ENCODE results near the gene PEX1.
A peak's percentile ranks its signal among the peaks of the same experiment; 100 is the strongest.

PEX1 gene

GRCh38 chr7:92466682-92467081 lies 61.6 kb downstream of the PEX1 start:
- H3K4me1 ChIP-seq (ENCODE audit: control insufficient read depth, insufficient read depth, low read length, poor library complexity, severe bottlenecking): no peaks in the 10 kb centered on the region
- no peak overlapping the region for H3K4me3 ChIP-seq (ENCODE audit: insufficient read depth, low read depth, low read length, poor library complexity, severe bottlenecking)
- H3K27me3 ChIP-seq (replicated peaks; ENCODE audit: control insufficient read depth, insufficient read depth, low read length, poor library complexity, severe bottlenecking): no peaks in the 10 kb centered on the region
- no peak for DNase-seq
- H3K9me3 ChIP-seq (ENCODE audit: control insufficient read depth, low read length): no peaks in the 10 kb centered on the region
- no peaks in the 10 kb centered on the region for H3K36me3 ChIP-seq (ENCODE audit: control insufficient read depth, insufficient read depth, low read length)
- no peak overlapping the region for H3K27ac ChIP-seq (ENCODE audit: insufficient read depth, low read length, poor library complexity, severe bottlenecking)

- Histone ChIP-seq H3K9me3 (ENCODE audit: control insufficient read depth, low read length) (no peaks in the 10 kb centered on the region), H3K27ac (ENCODE audit: insufficient read depth, low read length, poor library complexity, severe bottlenecking) (no peak overlapping the region), H3K4me1 (ENCODE audit: control insufficient read depth, insufficient read depth, low read length, poor library complexity, severe bottlenecking) (no peaks in the 10 kb centered on the region), H3K4me3 (ENCODE audit: insufficient read depth, low read depth, low read length, poor library complexity, severe bottlenecking) (no peak overlapping the region), H3K36me3 (ENCODE audit: control insufficient read depth, insufficient read depth, low read length) (no peaks in the 10 kb centered on the region), H3K27me3 (replicated peaks; ENCODE audit: control insufficient read depth, insufficient read depth, low read length, poor library complexity, severe bottlenecking) (no peaks in the 10 kb centered on the region)
- DNase-seq: no peak
Observed at GRCh38 chr7:92464515-92464914, 63.8 kb downstream of the PEX1 start.

DNA sequence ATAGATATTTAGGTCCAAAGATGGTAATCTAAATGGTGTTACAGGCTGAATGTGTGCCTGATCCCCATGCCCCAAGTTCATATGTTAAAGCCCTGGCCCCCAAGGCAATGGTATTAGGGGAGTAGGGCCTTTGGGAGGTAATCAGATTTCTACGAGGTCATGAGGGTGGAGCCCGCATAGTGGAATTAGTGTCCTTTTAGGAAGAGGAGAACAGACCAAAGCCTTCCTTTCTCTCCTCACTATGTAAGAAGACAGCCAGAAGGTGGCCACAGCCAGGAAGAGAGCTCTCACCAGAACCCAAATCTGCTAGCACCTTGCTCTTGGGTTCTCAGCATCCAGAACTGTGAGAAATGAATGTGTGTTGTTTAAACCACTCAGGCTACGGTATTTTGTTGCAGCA lies 65.8 kb downstream of the PEX1 start:
- H3K4me3 ChIP-seq (ENCODE audit: insufficient read depth, low read depth, low read length, poor library complexity, severe bottlenecking): no peak overlapping the region
- no peak for DNase-seq
- no peaks in the 10 kb centered on the region for H3K36me3 ChIP-seq (ENCODE audit: control insufficient read depth, insufficient read depth, low read length)
- H3K9me3 ChIP-seq (ENCODE audit: control insufficient read depth, low read length): no peaks in the 10 kb centered on the region
- H3K27me3 ChIP-seq (replicated peaks; ENCODE audit: control insufficient read depth, insufficient read depth, low read length, poor library complexity, severe bottlenecking): no peaks in the 10 kb centered on the region
- no peaks in the 10 kb centered on the region for H3K4me1 ChIP-seq (ENCODE audit: control insufficient read depth, insufficient read depth, low read length, poor library complexity, severe bottlenecking)
- H3K27ac ChIP-seq (ENCODE audit: insufficient read depth, low read length, poor library complexity, severe bottlenecking): no peak overlapping the region

DNA sequence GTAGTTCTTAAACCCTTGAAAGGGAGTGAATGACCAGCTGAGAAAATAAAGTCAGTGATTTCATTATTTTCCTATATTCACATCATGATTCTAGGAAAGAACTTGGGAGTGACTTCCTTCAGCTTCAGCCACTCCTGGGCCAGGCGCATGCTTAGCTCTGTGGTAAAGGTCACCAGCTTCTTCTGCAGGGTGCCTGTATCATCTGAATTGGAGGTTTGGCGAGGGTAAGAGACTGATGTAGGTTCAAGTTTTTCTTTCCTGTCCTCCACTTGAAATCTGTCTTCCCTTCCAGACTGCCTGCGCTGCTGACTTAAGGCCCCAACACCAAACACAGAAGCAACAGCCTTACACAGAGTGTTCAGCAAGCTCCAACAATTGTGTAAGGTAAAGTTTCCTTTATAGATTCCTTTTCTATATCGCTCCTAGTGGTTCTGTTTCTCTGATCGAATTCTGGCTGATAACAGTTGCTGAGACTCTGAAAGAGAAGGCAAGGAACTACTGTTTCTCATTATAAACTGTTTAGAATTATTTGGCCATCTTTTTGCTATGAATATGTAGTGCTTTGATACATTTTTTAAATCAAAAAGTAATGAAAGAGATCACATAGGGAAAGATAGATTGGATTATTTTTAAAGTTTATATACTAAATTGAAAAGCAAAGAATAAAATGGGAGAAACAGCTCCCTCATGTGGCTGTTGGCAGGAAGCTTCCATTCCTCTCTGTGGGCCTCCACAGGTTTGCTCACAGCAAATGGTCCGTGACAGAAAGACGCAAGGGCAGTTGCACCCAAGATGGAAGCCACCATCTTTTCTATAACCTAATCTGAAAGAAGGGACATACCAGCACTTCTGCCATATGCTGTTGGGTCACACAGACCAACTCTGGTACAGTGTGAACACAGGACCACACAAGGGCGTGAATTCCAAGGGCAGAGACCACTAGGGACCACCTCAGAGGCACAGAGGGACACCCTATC lies 67.0 kb downstream of the PEX1 start:
- H3K4me1 ChIP-seq (ENCODE audit: control insufficient read depth, insufficient read depth, low read length, poor library complexity, severe bottlenecking): no peaks in the 10 kb centered on the region
- no peak for DNase-seq

DNA sequence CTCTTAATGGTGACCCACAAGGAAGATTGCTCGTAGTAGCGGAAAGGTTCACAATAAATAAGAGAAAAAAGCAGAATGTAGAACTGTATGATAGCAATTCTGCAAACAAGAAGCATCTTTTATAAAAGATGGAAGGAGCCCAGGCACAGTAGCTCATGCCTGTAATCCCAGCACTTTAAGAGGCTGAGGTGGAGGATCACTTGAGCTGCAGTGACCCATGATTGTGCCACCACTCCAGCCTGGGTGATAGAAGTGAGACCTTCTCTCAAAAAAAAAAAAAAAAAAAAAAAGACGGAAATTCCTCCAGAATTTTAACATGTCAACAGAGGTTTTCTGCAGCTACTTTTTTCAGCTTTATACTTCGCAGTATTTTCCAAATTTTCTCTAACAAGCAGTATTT lies 67.8 kb downstream of the PEX1 start:
- H3K36me3 ChIP-seq (ENCODE audit: control insufficient read depth, insufficient read depth, low read length): peaks cover 12% of the 10 kb centered on the region
- H3K9me3 ChIP-seq (ENCODE audit: control insufficient read depth, low read length): no peaks in the 10 kb centered on the region
- no peak overlapping the region for H3K27ac ChIP-seq (ENCODE audit: insufficient read depth, low read length, poor library complexity, severe bottlenecking)
- H3K4me3 ChIP-seq (ENCODE audit: insufficient read depth, low read depth, low read length, poor library complexity, severe bottlenecking): no peak overlapping the region
- H3K27me3 ChIP-seq (replicated peaks; ENCODE audit: control insufficient read depth, insufficient read depth, low read length, poor library complexity, severe bottlenecking): no peaks in the 10 kb centered on the region
- no peaks in the 10 kb centered on the region for H3K4me1 ChIP-seq (ENCODE audit: control insufficient read depth, insufficient read depth, low read length, poor library complexity, severe bottlenecking)
- no peak for DNase-seq

More for the DNA sequence above, 67.0 kb downstream of the PEX1 start:
- no peak overlapping the region for H3K4me3 ChIP-seq (ENCODE audit: insufficient read depth, low read depth, low read length, poor library complexity, severe bottlenecking)
- no peaks in the 10 kb centered on the region for H3K9me3 ChIP-seq (ENCODE audit: control insufficient read depth, low read length)
- no peak overlapping the region for H3K27ac ChIP-seq (ENCODE audit: insufficient read depth, low read length, poor library complexity, severe bottlenecking)
- H3K36me3 ChIP-seq (ENCODE audit: control insufficient read depth, insufficient read depth, low read length): peaks cover 5% of the 10 kb centered on the region
- no peaks in the 10 kb centered on the region for H3K27me3 ChIP-seq (replicated peaks; ENCODE audit: control insufficient read depth, insufficient read depth, low read length, poor library complexity, severe bottlenecking)

DNA sequence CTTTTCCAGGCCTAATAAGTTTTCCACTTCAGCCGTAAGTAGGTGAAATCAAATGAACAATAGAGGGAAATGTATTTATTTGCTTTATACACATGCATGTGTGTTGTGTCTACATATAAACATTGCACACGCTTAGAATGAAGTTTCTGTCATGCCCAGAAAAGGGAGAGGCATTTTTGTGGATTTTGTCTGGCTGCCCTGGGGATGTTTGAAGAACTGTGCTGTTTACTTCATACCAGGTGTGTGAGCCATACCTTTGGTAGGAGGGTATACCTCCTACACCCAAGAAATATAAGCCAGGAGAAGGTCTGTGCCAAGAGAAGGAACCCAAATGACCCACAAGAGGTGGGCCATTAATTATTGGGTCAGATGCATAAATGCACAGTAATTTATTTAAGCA lies 68.2 kb downstream of the PEX1 start:
- Histone ChIP-seq H3K27me3 (replicated peaks; ENCODE audit: control insufficient read depth, insufficient read depth, low read length, poor library complexity, severe bottlenecking) (no peaks in the 10 kb centered on the region), H3K9me3 (ENCODE audit: control insufficient read depth, low read length) (no peaks in the 10 kb centered on the region), H3K27ac (ENCODE audit: insufficient read depth, low read length, poor library complexity, severe bottlenecking) (no peak overlapping the region), H3K4me3 (ENCODE audit: insufficient read depth, low read depth, low read length, poor library complexity, severe bottlenecking) (no peak overlapping the region), H3K36me3 (ENCODE audit: control insufficient read depth, insufficient read depth, low read length) (peaks cover 16% of the 10 kb centered on the region), H3K4me1 (ENCODE audit: control insufficient read depth, insufficient read depth, low read length, poor library complexity, severe bottlenecking) (no peaks in the 10 kb centered on the region)
- no peak for DNase-seq

GRCh38 chr7:92456236-92456635 lies 72.1 kb downstream of the PEX1 start:
- H3K9me3 ChIP-seq (ENCODE audit: control insufficient read depth, low read length): no peaks in the 10 kb centered on the region
- no peak for DNase-seq
- peaks cover 29% of the 10 kb centered on the region for H3K36me3 ChIP-seq (ENCODE audit: control insufficient read depth, insufficient read depth, low read length)
- no peaks in the 10 kb centered on the region for H3K4me1 ChIP-seq (ENCODE audit: control insufficient read depth, insufficient read depth, low read length, poor library complexity, severe bottlenecking)
- H3K4me3 ChIP-seq (ENCODE audit: insufficient read depth, low read depth, low read length, poor library complexity, severe bottlenecking): no peak overlapping the region
- H3K27ac ChIP-seq (ENCODE audit: insufficient read depth, low read length, poor library complexity, severe bottlenecking): no peak overlapping the region
- no peaks in the 10 kb centered on the region for H3K27me3 ChIP-seq (replicated peaks; ENCODE audit: control insufficient read depth, insufficient read depth, low read length, poor library complexity, severe bottlenecking)

- H3K4me1 ChIP-seq (ENCODE audit: control insufficient read depth, insufficient read depth, low read length, poor library complexity, severe bottlenecking): peaks cover 7% of the 10 kb centered on the region
- peaks cover 27% of the 10 kb centered on the region for H3K36me3 ChIP-seq (ENCODE audit: control insufficient read depth, insufficient read depth, low read length)
Observed at GRCh38 chr7:92451645-92452044, 76.7 kb downstream of the PEX1 start.

DNA sequence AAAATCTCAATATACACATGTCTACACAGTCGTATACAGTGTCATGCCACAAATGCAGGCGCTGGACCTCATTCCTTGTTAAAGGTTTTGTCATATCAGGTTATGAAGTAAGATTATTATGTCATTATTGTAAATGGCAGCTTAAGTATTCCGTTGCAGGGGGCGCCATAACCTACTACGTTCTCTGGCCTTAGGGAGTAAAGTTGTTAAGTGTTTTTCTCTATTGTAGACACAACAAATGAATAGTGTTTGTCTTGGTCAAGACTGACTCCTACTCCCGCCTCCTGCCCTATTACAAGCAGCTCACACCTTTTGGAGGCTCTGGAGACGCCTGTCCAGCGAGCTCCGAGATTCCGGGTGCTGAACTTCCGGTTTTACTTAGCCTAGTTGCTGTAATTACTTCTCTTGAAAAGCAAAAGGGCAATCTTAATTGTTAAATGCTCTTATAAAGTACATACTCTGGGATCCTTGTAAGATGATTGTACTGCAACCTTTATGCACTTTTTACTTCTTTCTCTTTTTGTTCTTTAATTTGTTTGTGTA lies 80.0 kb downstream of the PEX1 start:
- Histone ChIP-seq H3K27ac (ENCODE audit: insufficient read depth, low read length, poor library complexity, severe bottlenecking) (peak overlapping the region; percentile 91), H3K36me3 (ENCODE audit: control insufficient read depth, insufficient read depth, low read length) (no peaks in the 10 kb centered on the region), H3K4me1 (ENCODE audit: control insufficient read depth, insufficient read depth, low read length, poor library complexity, severe bottlenecking) (peaks cover 7% of the 10 kb centered on the region), H3K4me3 (ENCODE audit: insufficient read depth, low read depth, low read length, poor library complexity, severe bottlenecking) (peak overlapping the region; percentile 96), H3K9me3 (ENCODE audit: control insufficient read depth, low read length) (no peaks in the 10 kb centered on the region), H3K27me3 (replicated peaks; ENCODE audit: control insufficient read depth, insufficient read depth, low read length, poor library complexity, severe bottlenecking) (no peaks in the 10 kb centered on the region)
- peak; percentile 22 to 53 (median 44) for DNase-seq

More at GRCh38 chr7:92451645-92452044, 76.7 kb downstream of the PEX1 start:
- H3K27ac ChIP-seq (ENCODE audit: insufficient read depth, low read length, poor library complexity, severe bottlenecking): no peak overlapping the region
- DNase-seq: no peak
- H3K9me3 ChIP-seq (ENCODE audit: control insufficient read depth, low read length): no peaks in the 10 kb centered on the region
- no peaks in the 10 kb centered on the region for H3K27me3 ChIP-seq (replicated peaks; ENCODE audit: control insufficient read depth, insufficient read depth, low read length, poor library complexity, severe bottlenecking)
- H3K4me3 ChIP-seq (ENCODE audit: insufficient read depth, low read depth, low read length, poor library complexity, severe bottlenecking): no peak overlapping the region
